Anterior cingulate cortex (tissue), 58 donors: ENCODE data around the gene SH2D7.
A peak's percentile ranks its signal among the peaks of the same experiment; 100 is the strongest.
"Not testable (repeated sequence)": the region's sequence is repeated elsewhere in the genome, so short reads cannot be mapped to it uniquely, and the experiment has no call there.

ENCODE experiments used
- DNase-seq, 58 donors: peaks; one replicate each; lab custom pipeline; 2025; lab: John Stamatoyannopoulos, UW

SH2D7 gene

GRCh38 chr15:78129751-78130287 lies 37.5 kb downstream of the SH2D7 start:
- DNase-seq, result no peak

- peak in 3 of 58 donors; percentile 33 to 59 (median 46) for DNase-seq
Observed at GRCh38 chr15:78130466-78131294, 38.3 kb downstream of the SH2D7 start.

DNA sequence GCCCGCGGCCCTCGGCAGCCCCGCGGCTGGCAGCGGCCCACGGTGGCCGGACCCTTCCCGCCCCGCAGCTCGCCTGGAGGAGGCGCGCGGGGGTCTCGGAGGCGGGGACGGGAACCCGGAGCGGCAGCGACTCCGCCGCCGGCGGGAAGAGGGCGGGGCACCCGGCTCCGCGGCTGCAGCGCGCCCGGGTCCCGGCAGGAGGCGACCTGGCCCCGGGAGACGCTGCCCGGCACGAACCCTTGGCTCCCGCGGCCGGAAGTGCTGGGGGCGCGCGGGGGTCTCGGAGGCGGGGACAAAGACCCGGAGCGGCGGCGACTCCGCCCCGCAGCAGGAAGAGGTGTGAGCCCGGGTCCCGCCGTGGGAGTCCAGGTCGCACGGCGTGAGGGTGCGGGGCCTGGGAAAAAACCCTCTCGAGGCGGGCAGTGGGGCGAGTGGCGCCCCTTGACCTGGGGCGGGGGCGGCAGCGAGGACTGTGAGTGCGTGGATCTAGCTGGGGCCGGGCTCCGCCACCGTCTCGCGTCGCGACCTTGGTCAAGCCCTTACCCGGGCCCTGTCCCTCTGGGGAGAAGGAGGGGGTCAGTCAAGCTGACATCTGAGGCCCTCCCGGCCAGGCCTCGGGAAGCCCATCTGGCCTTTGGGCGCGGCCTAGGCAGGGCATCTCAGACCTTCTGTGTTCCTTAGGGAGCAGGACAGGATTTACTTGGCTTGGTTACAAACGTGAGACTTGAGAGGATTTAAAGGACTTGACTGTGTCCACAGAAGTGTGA lies 39.1 kb downstream of the SH2D7 start, which contains the start of gene CIB2:
TSS of gene CIB2 (minus strand) at position 151 of the 767 bp plus-strand sequence. CDS start 230 bp downstream, outside the sequence.
- peak in 47 of 58 donors; percentile 10 to 69 (median 35) for DNase-seq

DNA sequence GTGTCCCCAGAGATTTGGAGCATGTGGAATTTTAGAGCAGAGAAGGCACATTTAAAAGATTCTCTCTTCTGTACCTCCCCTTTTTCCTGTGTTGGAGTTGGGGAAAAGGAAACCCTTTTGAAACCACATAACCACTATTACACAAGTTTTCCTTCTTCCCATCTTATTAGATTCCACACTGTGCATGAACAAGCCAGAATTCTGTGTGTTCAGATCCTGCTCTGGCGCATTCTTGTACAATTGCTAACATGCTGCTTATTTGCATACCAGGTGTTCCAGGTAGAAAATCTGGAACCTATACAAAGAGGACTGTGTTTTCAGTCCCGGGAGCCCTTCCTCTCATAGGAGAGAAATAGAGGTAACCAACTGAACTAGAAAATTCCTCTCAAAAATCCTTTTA lies 41.4 kb downstream of the SH2D7 start:
- DNase-seq, result no peak

- DNase-seq, result no peak
Observed at GRCh38 chr15:78139578-78139977, 47.2 kb downstream of the SH2D7 start.

DNA sequence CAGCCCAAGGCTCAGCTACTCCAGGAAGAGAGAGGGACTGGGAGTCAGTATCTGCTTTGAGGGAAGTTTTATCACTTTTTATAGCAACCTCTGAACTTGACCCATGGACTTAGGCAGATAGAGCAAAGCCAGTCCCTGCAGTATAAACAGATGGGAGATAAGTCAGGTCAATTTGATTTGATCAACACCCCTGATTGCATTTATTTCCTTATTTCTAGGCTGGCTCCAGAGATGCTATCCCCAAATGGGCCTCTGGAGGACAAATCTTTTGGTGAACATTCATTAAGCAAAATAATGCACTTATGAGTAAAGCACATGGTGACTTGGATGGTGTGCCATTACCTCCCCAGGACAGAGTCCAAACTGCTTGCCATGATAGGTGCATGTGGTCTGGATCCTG lies 47.9 kb downstream of the SH2D7 start:
- no peak for DNase-seq

DNA sequence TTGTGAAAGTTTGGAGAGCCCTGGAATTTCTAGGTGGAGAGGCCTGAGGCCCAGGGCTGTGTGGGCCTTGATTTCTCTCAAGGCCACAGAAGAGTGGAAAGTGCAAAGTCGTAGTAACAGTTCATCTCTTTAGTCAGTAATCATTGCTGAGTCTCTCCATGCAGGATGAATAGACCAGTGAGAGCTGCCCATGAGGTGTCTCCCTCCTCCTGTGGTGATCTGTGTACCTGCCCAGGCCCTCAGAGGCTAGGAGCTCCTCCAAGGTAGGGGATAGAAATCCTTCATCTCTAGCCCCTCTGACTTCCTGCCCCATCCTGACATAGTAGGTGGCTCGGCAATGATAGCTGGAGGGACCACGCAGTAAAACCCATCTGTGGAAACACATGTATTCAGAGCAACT lies 50.0 kb downstream of the SH2D7 start:
- no peak for DNase-seq

- DNase-seq, result no peak
Observed at GRCh38 chr15:78146425-78147154, 54.2 kb downstream of the SH2D7 start.

DNA sequence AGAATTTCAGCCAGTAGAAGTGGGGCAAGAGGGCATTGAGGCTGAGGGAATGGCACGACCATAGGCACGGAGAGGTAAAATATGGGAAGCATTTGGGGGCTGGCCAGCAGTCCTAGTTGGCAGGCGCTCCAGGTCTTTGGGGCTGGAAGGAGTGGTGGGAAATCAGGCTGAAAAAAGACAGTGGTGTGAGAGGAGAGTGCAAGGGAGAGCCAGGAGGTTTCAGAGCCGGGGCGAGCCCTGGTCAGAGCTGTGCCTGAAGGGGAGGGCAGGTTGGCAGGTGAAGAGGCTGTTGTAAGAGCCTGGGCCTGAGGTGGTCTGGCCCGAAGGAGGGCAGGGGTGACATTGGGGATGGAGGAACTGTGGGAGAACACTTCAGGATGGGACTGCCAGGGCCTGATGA lies 55.2 kb downstream of the SH2D7 start:
- no peak for DNase-seq

GRCh38 chr15:78148392-78149067 lies 56.2 kb downstream of the SH2D7 start:
- DNase-seq, result no peak

DNA sequence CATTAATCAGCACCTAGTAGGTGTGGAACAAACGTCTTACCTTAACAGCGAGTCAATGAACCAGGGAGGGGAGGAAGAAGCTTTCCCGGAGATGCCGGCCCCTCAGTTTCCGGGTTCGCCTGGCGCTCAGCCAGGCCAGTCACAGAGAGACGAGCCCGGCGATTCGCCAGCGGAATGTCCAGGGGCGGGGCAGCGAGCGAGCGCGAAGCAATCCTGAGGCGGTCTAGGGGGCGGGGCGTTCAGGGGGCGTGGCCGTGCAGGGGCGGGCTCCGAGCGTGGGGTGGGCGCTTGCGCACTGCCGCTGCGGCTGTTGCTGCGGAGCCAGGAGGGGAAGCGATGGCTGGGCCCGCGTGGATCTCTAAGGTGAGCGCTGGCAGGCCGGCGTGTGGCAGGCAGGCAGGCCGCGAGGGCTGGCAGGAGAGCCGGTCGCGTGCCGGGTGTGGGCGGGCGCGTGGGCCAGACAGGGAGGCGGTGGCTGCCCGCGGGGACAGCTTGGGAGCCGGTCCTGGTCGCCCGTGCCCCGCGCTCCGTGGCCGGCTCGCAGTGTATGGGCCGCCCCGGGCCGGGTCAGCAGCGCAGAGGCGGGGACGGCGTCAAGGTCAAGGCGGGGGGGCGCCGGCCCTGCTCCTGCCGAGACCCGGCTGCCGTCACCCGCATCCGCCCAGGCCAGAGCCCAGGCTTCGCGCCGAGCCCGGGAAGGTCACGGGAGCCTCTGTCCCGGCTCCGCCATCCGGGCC lies 56.9 kb downstream of the SH2D7 start, which contains the start of gene IDH3A:
TSS of gene IDH3A (plus strand) at position 295 of the 737 bp plus-strand sequence. CDS start at position 337, 42 bp downstream.
- DNase-seq, result peak; percentile 80 to 99 (median 98)

DNA sequence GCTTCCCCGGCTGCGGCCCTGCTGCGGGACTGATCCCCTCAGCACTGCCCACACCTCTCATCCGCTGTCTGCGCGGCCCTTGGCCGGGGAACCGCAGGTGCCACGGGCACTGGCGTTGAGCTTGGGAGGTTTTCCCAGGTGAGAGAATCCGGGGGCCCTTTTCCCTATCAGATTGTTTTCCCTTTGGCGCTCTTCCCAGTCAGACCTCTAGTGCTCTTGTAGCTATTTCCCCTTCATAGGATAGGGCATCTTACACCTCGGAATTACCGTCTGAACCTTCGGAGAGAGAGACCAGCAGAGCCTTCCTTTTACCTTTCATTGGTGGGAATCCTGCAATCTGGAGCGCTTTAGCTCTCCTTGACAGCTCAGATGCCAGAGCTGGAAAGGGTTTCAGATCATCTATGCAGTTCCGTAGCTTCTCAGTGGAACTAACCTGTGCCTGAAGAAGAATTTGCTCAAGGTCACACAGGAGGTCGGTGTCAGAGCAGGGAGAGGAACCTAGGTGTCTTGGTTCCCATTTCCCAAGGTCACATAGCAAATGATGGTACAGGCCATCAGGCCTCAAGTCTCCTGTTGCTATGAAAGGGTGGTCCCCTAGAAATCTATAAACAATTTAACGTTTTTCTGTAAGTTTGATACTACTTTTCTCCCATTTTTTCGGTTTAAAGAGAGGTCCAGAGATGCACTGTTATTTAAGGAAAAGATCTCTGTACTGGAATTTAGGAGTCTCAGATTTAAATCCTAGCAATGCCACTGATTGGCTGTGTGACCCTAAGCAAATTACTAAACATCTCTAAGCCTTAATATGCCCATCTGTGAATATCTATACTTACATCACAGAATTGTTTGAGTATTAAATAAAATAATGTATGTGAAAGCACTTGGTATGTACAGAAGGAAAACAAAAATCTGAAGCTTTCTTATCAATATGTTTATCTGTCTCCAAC lies 57.7 kb downstream of the SH2D7 start:
- peak in 2 of 58 donors; percentile 36 to 37 for DNase-seq

DNA sequence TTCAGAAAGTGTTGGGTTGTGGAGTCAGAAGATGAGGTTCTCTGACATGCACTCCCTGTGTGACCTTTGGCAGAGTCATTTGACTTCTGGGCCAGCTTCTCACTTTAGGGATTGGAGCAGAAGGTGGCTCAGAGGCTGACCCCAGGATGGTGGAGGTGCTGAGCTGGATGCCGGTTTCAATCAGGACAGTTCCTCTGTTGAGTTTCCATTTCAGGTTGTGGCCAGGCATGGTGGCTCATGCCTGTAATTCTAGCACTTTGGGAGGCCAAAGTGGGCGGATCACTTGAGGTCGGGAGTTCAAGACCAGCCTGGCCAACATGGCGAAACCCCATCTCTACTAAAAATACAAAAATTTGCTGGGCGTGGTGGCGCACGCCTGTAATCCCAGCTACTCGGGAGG lies 58.7 kb downstream of the SH2D7 start:
- not testable (repeated sequence) for DNase-seq
